ENCODE data around the gene AAMP.

The AAMP gene

GRCh38 chr2:218271487-218271797 lies 1.5 kb upstream of the AAMP start:
- peak overlapping the region; percentile 77 for H3K27ac ChIP-seq
- TF ChIP-seq ZFX (IDR thresholded peaks at IDR 0.05; ENCODE audit: borderline replicate concordance) (no peak), CTCF (IDR thresholded peaks at IDR 0.05) (no peak)

- peak overlapping the region; percentile 77 for H3K27ac ChIP-seq
- TF ChIP-seq CTCF (IDR thresholded peaks at IDR 0.05) (no peak), ZFX (IDR thresholded peaks at IDR 0.05; ENCODE audit: borderline replicate concordance) (no peak)
These were observed 967 bp upstream of the AAMP start for GRCh38 chr2:218270721-218271486.

- H3K27ac ChIP-seq: no peak overlapping the region
- no peak for TF ChIP-seq CTCF (IDR thresholded peaks at IDR 0.05)
- no peak for TF ChIP-seq ZFX (IDR thresholded peaks at IDR 0.05; ENCODE audit: borderline replicate concordance)
These were observed 2.7 kb downstream of the AAMP start for GRCh38 chr2:218267259-218267658.

GRCh38 chr2:218266316-218266979 lies 3.5 kb downstream of the AAMP start:
- no peak overlapping the region for H3K27ac ChIP-seq
- TF ChIP-seq CTCF (IDR thresholded peaks at IDR 0.05) (no peak), ZFX (IDR thresholded peaks at IDR 0.05; ENCODE audit: borderline replicate concordance) (no peak)

- TF ChIP-seq CTCF (IDR thresholded peaks at IDR 0.05): no peak
- TF ChIP-seq ZFX (IDR thresholded peaks at IDR 0.05; ENCODE audit: borderline replicate concordance): no peak
- H3K27ac ChIP-seq: no peak overlapping the region
These were observed 4.3 kb downstream of the AAMP start for GRCh38 chr2:218265626-218266025.

- no peak for TF ChIP-seq CTCF (IDR thresholded peaks at IDR 0.05)
- TF ChIP-seq ZFX (IDR thresholded peaks at IDR 0.05; ENCODE audit: borderline replicate concordance): no peak
- no peak overlapping the region for H3K27ac ChIP-seq
These were observed 5.0 kb downstream of the AAMP start for GRCh38 chr2:218264773-218265561.

Measured in 22Rv1 (cell line).